ENCODE results near the gene NECTIN3. TPM values are rescaled to one million over a fixed set of nuclear protein-coding genes. Genes with fewer than 3 reads are reported as not detected.

Gene NECTIN3
- total and polyA plus RNA-seq, 2 donors (not counting 1 experiment from before 2014, with no cell fraction given) = 0.19 to 1.9 TPM

DNA sequence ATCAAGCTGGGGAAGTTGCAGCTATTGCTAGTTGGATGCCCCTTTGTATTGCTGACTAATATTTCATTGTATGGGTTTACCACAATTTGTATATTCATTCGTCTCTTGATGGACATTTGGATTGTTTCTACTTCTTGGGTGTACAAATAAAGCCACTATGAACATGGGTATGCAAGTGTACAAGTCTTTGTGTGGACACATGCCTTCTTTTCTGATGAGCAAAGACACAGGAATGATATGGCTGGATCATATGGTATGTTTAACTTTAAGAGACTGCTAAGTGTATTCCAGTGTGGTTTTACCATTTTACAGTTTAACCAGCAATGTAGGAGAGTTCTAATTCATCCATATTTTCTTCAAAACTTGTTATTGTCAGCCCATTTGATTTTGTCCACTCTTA is 32.2 kb downstream of the NECTIN3 start:
- intact Hi-C loops (cut with micrococcal nuclease) = no loop called here
- Histone ChIP-seq H3K36me3 (replicated peaks in 1 of 2; ENCODE audit: control extremely low read depth in 1 of 2, control insufficient read depth in 1 of 2, extremely low read depth in 1 of 2, insufficient read depth in 2 of 2, low read length in 1 of 2) (no peaks in the 10 kb centered on the region), H2AFZ (ENCODE audit: insufficient read depth, low read depth, low read length, poor library complexity, severe bottlenecking) (no peak overlapping the region), H3K79me2 (ENCODE audit: control insufficient read depth, insufficient read depth, low read length) (no peaks in the 10 kb centered on the region), H3K4me2 (replicated peaks; ENCODE audit: low read depth, low read length, poor library complexity, severe bottlenecking) (no peak overlapping the region), H3K9ac (ENCODE audit: low read length) (no peak overlapping the region), H3K4me1 (ENCODE audit: control insufficient read depth in 2 of 2, insufficient read depth in 2 of 2, low read length in 2 of 2) (no peaks in the 10 kb centered on the region), H3K27ac (ENCODE audit: low read length in 2 of 2) (no peak overlapping the region), H3K9me3 (ENCODE audit: control extremely low read depth in 1 of 3, control insufficient read depth in 2 of 3, insufficient read depth in 1 of 3, low read length in 2 of 3) (peaks cover 0 to 1% (median 0%) of the 10 kb centered on the region in 3 donors), H3K4me3 (ENCODE audit: control extremely low read depth in 1 of 5, extremely low read depth in 1 of 5, insufficient read depth in 1 of 5, low read depth in 2 of 5, low read length in 4 of 5) (no peak overlapping the region), H4K20me1 (ENCODE audit: control insufficient read depth, insufficient read depth, low read length, poor library complexity, severe bottlenecking) (no peaks in the 10 kb centered on the region), H3K27me3 (replicated peaks in 1 of 4; ENCODE audit: control extremely low read depth in 1 of 4, control insufficient read depth in 3 of 4, insufficient read depth in 4 of 4, low read length in 3 of 4) (peaks cover 0 to 3% (median 0%) of the 10 kb centered on the region in 4 experiments)
- CTCF ChIA-PET = no interaction called here
- no CpG with 5 or more reads among the region's 1 CpG for WGBS (ENCODE audit: insufficient coverage)
- Mint-ChIP-seq H3K4me3 (no peak overlapping the region), H3K27me3 (peaks cover 23% of the 10 kb centered on the region), H3K9me3 (ENCODE audit: insufficient read depth) (peaks cover 7% of the 10 kb centered on the region), H3K4me1 (no peaks in the 10 kb centered on the region), H3K27ac (no peak overlapping the region)
- DNase-seq (no peak), ATAC-seq (ENCODE audit: low read depth) (no peak)
- TF ChIP-seq EZH2 (IDR thresholded peaks at IDR 0.05; ENCODE audit: borderline replicate concordance, insufficient read depth, low read depth, low read length, poor library complexity, severe bottlenecking) = no peak
- TF ChIP-seq, protein P1, sequence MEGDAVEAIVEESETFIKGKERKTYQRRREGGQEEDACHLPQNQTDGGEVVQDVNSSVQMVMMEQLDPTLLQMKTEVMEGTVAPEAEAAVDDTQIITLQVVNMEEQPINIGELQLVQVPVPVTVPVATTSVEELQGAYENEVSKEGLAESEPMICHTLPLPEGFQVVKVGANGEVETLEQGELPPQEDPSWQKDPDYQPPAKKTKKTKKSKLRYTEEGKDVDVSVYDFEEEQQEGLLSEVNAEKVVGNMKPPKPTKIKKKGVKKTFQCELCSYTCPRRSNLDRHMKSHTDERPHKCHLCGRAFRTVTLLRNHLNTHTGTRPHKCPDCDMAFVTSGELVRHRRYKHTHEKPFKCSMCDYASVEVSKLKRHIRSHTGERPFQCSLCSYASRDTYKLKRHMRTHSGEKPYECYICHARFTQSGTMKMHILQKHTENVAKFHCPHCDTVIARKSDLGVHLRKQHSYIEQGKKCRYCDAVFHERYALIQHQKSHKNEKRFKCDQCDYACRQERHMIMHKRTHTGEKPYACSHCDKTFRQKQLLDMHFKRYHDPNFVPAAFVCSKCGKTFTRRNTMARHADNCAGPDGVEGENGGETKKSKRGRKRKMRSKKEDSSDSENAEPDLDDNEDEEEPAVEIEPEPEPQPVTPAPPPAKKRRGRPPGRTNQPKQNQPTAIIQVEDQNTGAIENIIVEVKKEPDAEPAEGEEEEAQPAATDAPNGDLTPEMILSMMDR (IDR thresholded peaks at IDR 0.05) = no peak
- POLR2A ChIA-PET = no interaction called here

DNA sequence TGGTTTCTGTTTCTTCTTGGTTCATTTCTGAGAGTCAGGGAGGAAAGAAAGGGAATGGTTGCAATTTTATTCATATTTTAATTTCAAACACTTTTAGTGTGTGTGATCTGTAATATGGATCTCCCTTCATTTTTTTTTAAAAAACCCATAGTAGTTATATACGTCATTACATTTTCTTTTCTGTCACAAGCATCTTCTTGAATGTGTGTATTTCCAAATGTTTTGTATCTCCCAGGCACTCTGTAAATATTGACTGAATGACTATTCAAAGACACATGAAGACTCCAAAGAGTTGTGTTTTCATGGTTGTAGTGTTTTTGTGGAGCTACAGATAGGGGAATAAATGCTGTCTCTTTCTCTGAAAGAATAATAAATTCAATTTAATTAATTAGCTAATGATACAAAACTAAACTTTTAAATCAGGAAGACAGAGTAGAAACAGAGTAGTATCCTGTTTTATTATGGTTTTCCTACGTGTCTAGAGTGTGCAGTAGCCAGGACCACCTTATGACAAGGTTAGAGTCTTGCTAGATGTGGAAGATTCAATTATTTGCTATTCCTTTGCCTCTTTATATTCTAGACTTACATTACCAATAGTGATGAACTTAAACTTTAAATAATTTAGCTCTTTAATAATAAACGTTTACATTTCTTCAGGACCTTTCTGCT is 35.5 kb downstream of the NECTIN3 start:
- Mint-ChIP-seq H3K4me1 (no peaks in the 10 kb centered on the region), H3K27me3 (peaks cover 17% of the 10 kb centered on the region), H3K9me3 (ENCODE audit: insufficient read depth) (peaks cover 7% of the 10 kb centered on the region), H3K4me3 (no peak overlapping the region), H3K27ac (no peak overlapping the region)
- H3K4me3 ChIP-seq (ENCODE audit: control extremely low read depth in 1 of 5, extremely low read depth in 1 of 5, insufficient read depth in 1 of 5, low read depth in 2 of 5, low read length in 4 of 5) = no peak overlapping the region
- CTCF ChIA-PET = no interaction called here
- TF ChIP-seq, protein P1 (IDR thresholded peaks at IDR 0.05) = no peak
- TF ChIP-seq EZH2 (IDR thresholded peaks at IDR 0.05; ENCODE audit: borderline replicate concordance, insufficient read depth, low read depth, low read length, poor library complexity, severe bottlenecking) = no peak
- POLR2A ChIA-PET = no interaction called here
- H3K4me1 ChIP-seq (ENCODE audit: control insufficient read depth in 2 of 2, insufficient read depth in 2 of 2, low read length in 2 of 2) = no peaks in the 10 kb centered on the region
- intact Hi-C loops (cut with micrococcal nuclease) = no loop called here
- peaks cover 0 to 1% (median 0%) of the 10 kb centered on the region in 3 donors for H3K9me3 ChIP-seq (ENCODE audit: control extremely low read depth in 1 of 3, control insufficient read depth in 2 of 3, insufficient read depth in 1 of 3, low read length in 2 of 3)
- no peak for ATAC-seq (ENCODE audit: low read depth)
- no CpG with 5 or more reads among the region's 3 CpGs for WGBS (ENCODE audit: insufficient coverage)
- no peaks in the 10 kb centered on the region for H3K79me2 ChIP-seq (ENCODE audit: control insufficient read depth, insufficient read depth, low read length)
- no peak overlapping the region for H3K9ac ChIP-seq (ENCODE audit: low read length)
- no peaks in the 10 kb centered on the region for H4K20me1 ChIP-seq (ENCODE audit: control insufficient read depth, insufficient read depth, low read length, poor library complexity, severe bottlenecking)
- H3K27me3 ChIP-seq (replicated peaks in 1 of 4; ENCODE audit: control extremely low read depth in 1 of 4, control insufficient read depth in 3 of 4, insufficient read depth in 4 of 4, low read length in 3 of 4) = peaks cover 0 to 3% (median 0%) of the 10 kb centered on the region in 4 experiments
- no peak overlapping the region for H3K4me2 ChIP-seq (replicated peaks; ENCODE audit: low read depth, low read length, poor library complexity, severe bottlenecking)
- DNase-seq = no peak
- no peak overlapping the region for H2AFZ ChIP-seq (ENCODE audit: insufficient read depth, low read depth, low read length, poor library complexity, severe bottlenecking)
- H3K36me3 ChIP-seq (replicated peaks in 1 of 2; ENCODE audit: control extremely low read depth in 1 of 2, control insufficient read depth in 1 of 2, extremely low read depth in 1 of 2, insufficient read depth in 2 of 2, low read length in 1 of 2) = no peaks in the 10 kb centered on the region
- no peak overlapping the region for H3K27ac ChIP-seq (ENCODE audit: low read length in 2 of 2)
